Naive B cell (primary cell): ENCODE data around the gene KIF3C. TPM values are rescaled to one million over a fixed set of nuclear protein-coding genes. Genes with fewer than 3 reads are reported as not detected.
"Not testable (repeated sequence)": the region's sequence is repeated elsewhere in the genome, so short reads cannot be mapped to it uniquely, and the experiment has no call there.

Experiments used
- ATAC-seq, 2 donors: fragments of 150-1000 bp; cut with Tn5 transposase; 2 replicates each; pipeline ENCODE4 v1.10.0; 2021; ENCODE audit warnings: low read depth in 2 of 2, mild to moderate bottlenecking in 2 of 2, moderate library complexity in 2 of 2
- DNase-seq: peaks from one replicate; pipeline ENCODE4 v3.0.0; 2022
- H3K27ac Mint-ChIP-seq, 6 donors: one replicate each; pipeline ENCODE4 v1.8.0; 2020 to 2022; ENCODE audit warnings: mild to moderate bottlenecking in 6 of 6, mixed read lengths in 6 of 6, moderate library complexity in 5 of 6, inconsistent platforms in 2 of 6
- H3K27me3 Mint-ChIP-seq, 3 donors: one replicate each; pipeline ENCODE4 v1.8.0; 2021 to 2022; ENCODE audit warnings: mixed read lengths in 3 of 3, mild to moderate bottlenecking in 1 of 3
- H3K36me3 Mint-ChIP-seq, 2 donors: one replicate each; pipeline ENCODE4 v1.8.0; 2020 to 2022; ENCODE audit warnings: mixed read lengths in 2 of 2, inconsistent platforms in 1 of 2, mild to moderate bottlenecking in 1 of 2
- H3K4me1 Mint-ChIP-seq, 3 donors: one replicate each; pipeline ENCODE4 v1.8.0; 2020 to 2022; ENCODE audit warnings: mixed read lengths in 3 of 3, inconsistent platforms in 1 of 3, mild to moderate bottlenecking in 1 of 3, moderate library complexity in 1 of 3
- H3K4me3 Mint-ChIP-seq, 8 donors: one replicate each; pipeline ENCODE4 v1.8.0; 2020 to 2022; ENCODE audit warnings: mild to moderate bottlenecking in 8 of 8, mixed read lengths in 8 of 8, moderate library complexity in 8 of 8, inconsistent platforms in 2 of 8
- H3K9me3 Mint-ChIP-seq, 7 donors: one replicate each; pipeline ENCODE4 v1.8.0; 2020 to 2022; ENCODE audit warnings: mixed read lengths in 7 of 7, mild to moderate bottlenecking in 5 of 7, inconsistent platforms in 2 of 7, moderate library complexity in 1 of 7
- polyA plus RNA-seq, 6 donors: library from polyadenylated mRNA; unstranded; fragments of 300-500 nt; fragmentation: Illumina TruSeq; gene quantifications; one replicate each; pipeline ENCODE4 v1.2.3, GENCODE V29; 2021; ENCODE audit warnings: low read depth in 6 of 6

KIF3C gene
- polyA plus RNA-seq, 6 donors from 2014 or later: 0.16 to 0.71 (median 0.63) TPM

- Mint-ChIP-seq H3K27me3 (peaks cover 0 to 19% (median 6%) of the 10 kb centered on the region in 3 donors), H3K9me3 (no peaks in the 10 kb centered on the region), H3K4me3 (no peak overlapping the region), H3K36me3 (no peaks in the 10 kb centered on the region), H3K4me1 (peaks cover 7 to 9% (median 9%) of the 10 kb centered on the region in 3 donors), H3K27ac (no peak overlapping the region)
- DNase-seq: no peak
- no peak for ATAC-seq
These were observed 69.2 kb downstream of the KIF3C start for GRCh38 chr2:25912851-25913695.

DNA sequence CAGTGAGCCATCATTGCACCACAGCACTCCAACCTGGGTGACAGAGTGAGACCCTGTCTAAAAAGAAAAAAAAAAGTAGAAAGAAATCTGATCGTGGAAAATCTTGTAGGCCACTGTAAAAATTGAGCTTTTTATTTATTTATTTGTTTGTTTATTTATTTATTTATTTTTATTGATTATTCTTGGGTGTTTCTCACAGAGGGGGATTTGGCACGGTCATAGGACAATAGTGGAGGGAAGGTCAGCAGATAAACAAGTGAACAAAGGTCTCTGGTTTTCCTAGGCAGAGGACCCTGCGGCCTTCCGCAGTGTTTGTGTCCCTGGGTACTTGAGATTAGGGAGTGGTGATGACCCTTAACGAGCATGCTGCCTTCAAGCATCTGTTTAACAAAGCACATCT is 72.7 kb downstream of the KIF3C start:
- H3K4me1 Mint-ChIP-seq, H3K36me3 Mint-ChIP-seq, H3K4me3 Mint-ChIP-seq, H3K27ac Mint-ChIP-seq, ATAC-seq, DNase-seq, H3K9me3 Mint-ChIP-seq: not testable (repeated sequence)
- H3K27me3 Mint-ChIP-seq: peaks cover 0 to 12% (median 5%) of the 10 kb centered on the region in 3 donors

- H3K36me3 Mint-ChIP-seq: no peaks in the 10 kb centered on the region
- ATAC-seq (no peak), DNase-seq (no peak)
- peaks cover 0 to 2% (median 0%) of the 10 kb centered on the region in 7 donors for H3K9me3 Mint-ChIP-seq
- no peak overlapping the region for H3K27ac Mint-ChIP-seq
- peak overlapping the region in 1 of 8 donors; percentile 10 for H3K4me3 Mint-ChIP-seq
- H3K27me3 Mint-ChIP-seq: peaks cover 0 to 6% (median 5%) of the 10 kb centered on the region in 3 donors
- no peaks in the 10 kb centered on the region for H3K4me1 Mint-ChIP-seq
These were observed 77.2 kb downstream of the KIF3C start for GRCh38 chr2:25905126-25905525.

GRCh38 chr2:25903216-25903776 is 79.0 kb downstream of the KIF3C start:
- H3K27ac Mint-ChIP-seq: no peak overlapping the region
- no peaks in the 10 kb centered on the region for H3K36me3 Mint-ChIP-seq
- DNase-seq (no peak), ATAC-seq (no peak)
- no peak overlapping the region for H3K4me3 Mint-ChIP-seq
- H3K9me3 Mint-ChIP-seq: peaks cover 0 to 2% (median 0%) of the 10 kb centered on the region in 7 donors
- peaks cover 0 to 6% (median 5%) of the 10 kb centered on the region in 3 donors for H3K27me3 Mint-ChIP-seq
- peaks cover 0 to 5% (median 0%) of the 10 kb centered on the region in 3 donors for H3K4me1 Mint-ChIP-seq

GRCh38 chr2:25899404-25899970 is 82.8 kb downstream of the KIF3C start:
- no peaks in the 10 kb centered on the region for H3K27me3 Mint-ChIP-seq
- peak overlapping the region in 1 of 8 donors; percentile 26 for H3K4me3 Mint-ChIP-seq
- H3K27ac Mint-ChIP-seq: peak overlapping the region in 1 of 6 donors; percentile 3
- no peak for ATAC-seq
- peaks cover 0 to 10% (median 6%) of the 10 kb centered on the region in 3 donors for H3K4me1 Mint-ChIP-seq
- H3K36me3 Mint-ChIP-seq: no peaks in the 10 kb centered on the region
- DNase-seq: no peak
- peaks cover 0 to 4% (median 0%) of the 10 kb centered on the region in 7 donors for H3K9me3 Mint-ChIP-seq

DNA sequence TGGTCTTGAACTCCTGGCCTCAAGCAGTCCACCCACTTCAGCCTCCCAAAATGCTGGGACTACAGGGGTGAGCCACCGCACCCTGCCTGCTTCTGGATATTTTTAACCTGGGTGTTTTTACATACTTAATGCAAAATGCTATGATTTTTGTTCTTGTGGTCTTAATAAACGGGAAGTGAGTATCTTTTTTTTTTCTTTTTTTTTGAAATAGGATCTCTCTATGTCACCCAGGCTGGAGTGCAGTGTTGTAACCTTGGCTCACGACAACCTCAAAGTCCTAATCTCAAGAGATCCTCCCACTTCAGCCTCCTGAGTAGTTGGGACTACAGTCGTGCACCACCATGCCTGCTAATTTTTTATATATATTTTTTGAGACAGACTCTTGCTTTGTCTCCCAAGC is 84.8 kb downstream of the KIF3C start:
- H3K9me3 Mint-ChIP-seq: peaks cover 0 to 4% (median 0%) of the 10 kb centered on the region in 7 donors
- H3K4me1 Mint-ChIP-seq: peaks cover 0 to 10% (median 6%) of the 10 kb centered on the region in 3 donors
- peak overlapping the region in 4 of 8 donors; percentile 12 to 65 (median 30) for H3K4me3 Mint-ChIP-seq
- H3K27me3 Mint-ChIP-seq: no peaks in the 10 kb centered on the region
- DNase-seq: peak; percentile 17
- H3K27ac Mint-ChIP-seq: no peak overlapping the region
- H3K36me3 Mint-ChIP-seq: no peaks in the 10 kb centered on the region
- ATAC-seq: peak; percentile 71 to 73

DNA sequence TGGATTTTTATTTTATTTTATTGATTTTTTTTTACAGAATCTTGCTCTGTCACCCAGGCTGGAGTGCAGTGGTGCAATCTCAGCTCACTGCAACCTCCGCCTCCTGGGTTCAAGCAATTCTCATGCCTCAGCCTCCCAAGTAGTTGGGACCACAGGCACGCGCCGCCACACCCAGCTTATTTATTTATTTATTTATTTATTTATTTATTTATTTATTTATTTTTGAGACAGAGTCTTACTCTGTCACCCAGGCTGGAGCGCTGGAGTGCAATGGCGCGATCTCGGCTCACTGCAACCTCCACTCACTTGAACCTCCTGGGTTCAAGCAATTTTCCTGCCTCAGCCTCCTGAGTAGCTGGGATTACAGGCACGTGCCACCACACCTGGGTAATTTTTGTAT is 86.0 kb downstream of the KIF3C start:
- H3K27me3 Mint-ChIP-seq, H3K36me3 Mint-ChIP-seq, DNase-seq, H3K9me3 Mint-ChIP-seq, ATAC-seq, H3K27ac Mint-ChIP-seq, H3K4me3 Mint-ChIP-seq: not testable (repeated sequence)
- H3K4me1 Mint-ChIP-seq: peaks cover 0 to 10% (median 6%) of the 10 kb centered on the region in 3 donors

GRCh38 chr2:25895610-25896009 is 86.7 kb downstream of the KIF3C start:
- Mint-ChIP-seq H3K36me3 (no peaks in the 10 kb centered on the region), H3K4me1 (peaks cover 0 to 10% (median 6%) of the 10 kb centered on the region in 3 donors), H3K9me3 (peaks cover 0 to 4% (median 0%) of the 10 kb centered on the region in 7 donors), H3K4me3 (peak overlapping the region in 1 of 8 donors; percentile 63), H3K27me3 (no peaks in the 10 kb centered on the region), H3K27ac (peak overlapping the region in 1 of 6 donors; percentile 35)
- DNase-seq (no peak), ATAC-seq (no peak)

DNA sequence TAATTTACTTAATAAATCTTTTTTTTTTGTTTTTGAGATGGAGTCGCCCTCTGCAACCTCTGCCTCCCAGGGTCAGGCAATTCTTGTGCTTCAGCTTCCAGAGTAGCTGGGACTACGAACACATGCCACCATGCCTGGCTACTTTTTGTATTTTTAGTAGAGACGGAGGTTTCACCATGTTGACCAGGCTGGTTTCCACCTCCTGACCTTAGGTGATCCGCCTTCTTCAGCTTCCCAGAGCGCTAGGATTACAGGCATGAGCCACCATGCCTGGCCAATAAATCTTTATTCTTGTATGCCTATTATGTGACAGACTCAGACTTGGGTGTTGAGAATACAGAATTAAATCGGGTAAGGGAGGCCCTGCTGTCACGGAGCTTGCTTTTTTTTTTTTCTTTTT is 87.3 kb downstream of the KIF3C start:
- H3K9me3 Mint-ChIP-seq: peaks cover 0 to 4% (median 0%) of the 10 kb centered on the region in 7 donors
- no peak for ATAC-seq
- H3K27ac Mint-ChIP-seq: no peak overlapping the region
- DNase-seq: no peak
- H3K4me1 Mint-ChIP-seq: peaks cover 0 to 10% (median 6%) of the 10 kb centered on the region in 3 donors
- no peaks in the 10 kb centered on the region for H3K36me3 Mint-ChIP-seq
- no peak overlapping the region for H3K4me3 Mint-ChIP-seq
- H3K27me3 Mint-ChIP-seq: peaks cover 0 to 2% (median 0%) of the 10 kb centered on the region in 3 donors

DNA sequence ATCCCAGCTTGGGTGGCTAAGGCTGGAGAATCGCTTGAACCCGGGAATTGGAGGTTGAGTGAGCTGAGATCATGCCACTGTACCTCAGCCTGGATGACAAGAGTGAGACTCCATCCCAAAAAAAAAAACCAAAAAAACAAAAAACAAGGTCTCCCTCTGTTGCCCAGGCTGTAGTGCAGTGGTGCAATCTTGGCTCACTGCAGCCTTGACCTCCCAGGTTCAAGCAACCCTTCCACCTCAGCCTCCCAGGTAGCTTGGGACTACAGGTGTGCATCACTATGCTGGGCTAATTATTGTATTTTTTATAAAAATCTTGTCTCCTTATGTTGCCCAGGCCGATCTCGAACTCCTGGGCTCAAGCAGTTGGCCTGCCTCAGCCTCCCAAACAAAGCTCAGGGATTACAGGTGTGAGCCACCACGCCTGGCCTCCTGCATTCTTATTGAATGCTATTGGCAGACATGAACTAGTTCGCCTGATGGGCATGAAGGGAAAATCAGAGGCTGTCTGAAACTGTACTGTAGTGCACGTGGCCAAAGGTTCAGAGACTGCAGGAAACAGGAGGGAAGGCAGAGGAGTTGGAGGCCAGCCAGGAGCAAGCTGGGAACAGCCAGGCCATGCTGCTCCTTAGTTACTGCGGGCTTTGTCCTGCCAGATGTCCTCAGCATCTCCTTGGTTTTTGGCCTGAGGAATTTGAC is 88.0 kb downstream of the KIF3C start:
- H3K27ac Mint-ChIP-seq: no peak overlapping the region

DNA sequence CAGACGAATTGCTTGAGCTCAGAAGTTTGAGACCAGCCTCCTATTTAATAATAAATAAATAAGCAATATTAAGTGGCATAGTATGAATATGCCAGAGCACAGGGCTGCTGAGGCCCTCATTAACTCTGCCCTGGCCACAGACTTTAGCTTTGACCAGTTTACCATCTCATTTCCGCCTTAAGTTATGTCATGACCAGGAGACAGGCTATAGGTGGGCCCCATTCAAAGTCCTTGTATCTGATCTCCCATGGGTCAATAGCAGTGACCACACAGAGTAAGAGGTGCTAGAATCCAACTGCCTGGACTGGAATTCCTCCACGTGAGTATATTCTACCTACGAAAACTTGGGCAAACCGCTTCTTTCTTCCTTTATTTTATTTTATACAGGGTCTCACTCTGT is 90.6 kb downstream of the KIF3C start:
- Mint-ChIP-seq H3K4me3 (no peak overlapping the region), H3K27ac (peak overlapping the region in 1 of 6 donors; percentile 82), H3K36me3 (no peaks in the 10 kb centered on the region), H3K9me3 (no peaks in the 10 kb centered on the region), H3K4me1 (peaks cover 0 to 2% (median 0%) of the 10 kb centered on the region in 3 donors), H3K27me3 (peaks cover 0 to 4% (median 0%) of the 10 kb centered on the region in 3 donors)
- DNase-seq (no peak), ATAC-seq (no peak)

More for the DNA sequence above, 88.0 kb downstream of the KIF3C start:
- Mint-ChIP-seq H3K4me3 (no peak overlapping the region), H3K27me3 (peaks cover 0 to 4% (median 0%) of the 10 kb centered on the region in 3 donors), H3K4me1 (peaks cover 0 to 10% (median 6%) of the 10 kb centered on the region in 3 donors), H3K9me3 (peaks cover 0 to 4% (median 0%) of the 10 kb centered on the region in 7 donors), H3K36me3 (no peaks in the 10 kb centered on the region)
- no peak for ATAC-seq
- DNase-seq: no peak

DNA sequence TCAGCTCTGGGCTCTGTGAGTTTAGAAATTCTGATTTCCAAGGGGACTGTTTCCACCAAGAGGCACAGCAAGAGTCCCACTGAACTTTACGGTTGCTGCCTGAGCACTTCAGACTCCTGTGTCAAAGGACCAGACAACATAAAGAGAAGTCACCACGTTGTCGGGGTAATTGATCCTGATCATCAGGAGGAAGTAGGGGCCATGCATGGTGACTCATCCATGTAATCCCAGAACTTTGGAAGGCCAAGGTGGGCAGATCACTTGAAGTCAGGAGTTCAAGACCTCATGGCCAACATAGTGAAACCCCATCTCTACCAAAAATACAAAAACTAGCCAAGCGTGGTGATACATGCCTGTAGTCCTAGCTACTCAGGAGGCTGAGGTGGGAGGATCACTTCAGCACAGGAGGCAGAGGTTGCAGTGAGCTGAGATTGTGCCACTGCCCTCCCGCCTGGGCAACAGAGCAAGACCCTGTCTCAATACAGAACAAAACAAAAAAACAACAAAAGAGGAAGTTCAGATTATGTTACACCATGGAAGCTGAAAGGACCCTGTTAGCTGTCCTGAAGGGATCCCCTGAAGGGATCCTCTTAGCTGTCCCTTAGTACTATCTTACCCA is 94.6 kb downstream of the KIF3C start:
- Mint-ChIP-seq H3K4me3 (no peak overlapping the region), H3K4me1 (peaks cover 0 to 5% (median 2%) of the 10 kb centered on the region in 3 donors), H3K36me3 (no peaks in the 10 kb centered on the region), H3K27me3 (peaks cover 13 to 27% (median 18%) of the 10 kb centered on the region in 3 donors), H3K9me3 (peaks cover 0 to 1% (median 0%) of the 10 kb centered on the region in 7 donors), H3K27ac (no peak overlapping the region)
- DNase-seq: no peak
- peak in 1 of 2 donors; percentile 36 for ATAC-seq
